ENCODE results near the gene UBE2K. TPM values are rescaled to one million over a fixed set of nuclear protein-coding genes. Genes with fewer than 3 reads are reported as not detected.
"Not testable (repeated sequence)": the region's sequence is repeated elsewhere in the genome, so short reads cannot be mapped to it uniquely, and the experiment has no call there.

The UBE2K gene
- total RNA-seq, 2 donors from 2014 or later, result 99.0 to 99.6 TPM

DNA sequence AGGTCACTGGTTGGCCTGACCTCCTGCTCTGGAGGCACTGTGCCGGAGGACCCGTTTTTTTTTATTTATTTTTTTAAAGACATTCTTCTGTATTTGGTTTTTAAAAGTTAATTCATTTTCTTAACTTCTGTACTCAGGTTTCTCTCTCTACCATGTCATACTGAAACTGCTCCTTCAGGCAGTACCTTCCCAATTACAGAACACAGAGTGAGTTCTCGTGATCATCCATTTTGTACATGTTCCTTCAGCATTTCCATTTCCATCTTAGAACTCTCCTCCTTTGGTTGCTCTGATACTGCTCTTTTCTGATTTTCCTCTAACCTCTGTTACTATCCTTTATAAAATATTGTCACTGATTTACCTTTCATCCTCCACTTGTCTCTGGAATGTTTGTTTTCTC is 17.9 kb downstream of the UBE2K start:
- Histone ChIP-seq H3K27me3 (no peaks in the 10 kb centered on the region), H3K9me3 (no peaks in the 10 kb centered on the region), H3K9ac (ENCODE audit: low read depth in 2 of 2, low read length in 2 of 2) (no peak overlapping the region), H3K4me3 (no peak overlapping the region), H3K36me3 (no peaks in the 10 kb centered on the region), H3K27ac (no peak overlapping the region), H3K4me1 (no peaks in the 10 kb centered on the region)
- TF ChIP-seq, protein P1, sequence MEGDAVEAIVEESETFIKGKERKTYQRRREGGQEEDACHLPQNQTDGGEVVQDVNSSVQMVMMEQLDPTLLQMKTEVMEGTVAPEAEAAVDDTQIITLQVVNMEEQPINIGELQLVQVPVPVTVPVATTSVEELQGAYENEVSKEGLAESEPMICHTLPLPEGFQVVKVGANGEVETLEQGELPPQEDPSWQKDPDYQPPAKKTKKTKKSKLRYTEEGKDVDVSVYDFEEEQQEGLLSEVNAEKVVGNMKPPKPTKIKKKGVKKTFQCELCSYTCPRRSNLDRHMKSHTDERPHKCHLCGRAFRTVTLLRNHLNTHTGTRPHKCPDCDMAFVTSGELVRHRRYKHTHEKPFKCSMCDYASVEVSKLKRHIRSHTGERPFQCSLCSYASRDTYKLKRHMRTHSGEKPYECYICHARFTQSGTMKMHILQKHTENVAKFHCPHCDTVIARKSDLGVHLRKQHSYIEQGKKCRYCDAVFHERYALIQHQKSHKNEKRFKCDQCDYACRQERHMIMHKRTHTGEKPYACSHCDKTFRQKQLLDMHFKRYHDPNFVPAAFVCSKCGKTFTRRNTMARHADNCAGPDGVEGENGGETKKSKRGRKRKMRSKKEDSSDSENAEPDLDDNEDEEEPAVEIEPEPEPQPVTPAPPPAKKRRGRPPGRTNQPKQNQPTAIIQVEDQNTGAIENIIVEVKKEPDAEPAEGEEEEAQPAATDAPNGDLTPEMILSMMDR (IDR thresholded peaks at IDR 0.05), result no peak
- no peak for DNase-seq
- intact Hi-C loops (cut with DNase I), result no loop called here

DNA sequence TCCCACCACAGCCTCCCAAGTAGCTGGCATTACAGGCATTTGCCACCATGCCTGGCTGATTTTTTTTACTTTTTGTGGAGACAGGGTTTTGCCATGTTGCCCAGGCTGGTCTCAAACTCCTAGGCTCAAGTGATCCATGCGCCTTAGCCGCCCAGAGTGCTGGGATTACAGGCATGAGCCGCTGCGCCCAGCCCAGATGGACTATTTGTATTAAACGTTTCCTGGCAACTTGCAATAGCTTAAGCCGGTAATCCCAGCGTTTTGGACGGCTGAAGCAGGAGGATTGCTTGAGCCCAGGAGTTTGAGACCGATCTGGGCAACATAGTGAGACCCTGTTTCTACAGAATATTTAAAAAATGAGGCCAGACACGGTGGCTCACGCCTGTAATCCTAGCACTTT is 18.4 kb downstream of the UBE2K start:
- intact Hi-C loops (cut with DNase I), result no loop called here
- TF ChIP-seq, protein P1 (IDR thresholded peaks at IDR 0.05), result no peak
- no peak overlapping the region for H3K4me3 ChIP-seq
- no peaks in the 10 kb centered on the region for H3K36me3 ChIP-seq
- no peak overlapping the region for H3K27ac ChIP-seq
- H3K9me3 ChIP-seq, result no peaks in the 10 kb centered on the region
- no peaks in the 10 kb centered on the region for H3K4me1 ChIP-seq
- H3K9ac ChIP-seq (ENCODE audit: low read depth in 2 of 2, low read length in 2 of 2), result no peak overlapping the region
- no peaks in the 10 kb centered on the region for H3K27me3 ChIP-seq
- no peak for DNase-seq

DNA sequence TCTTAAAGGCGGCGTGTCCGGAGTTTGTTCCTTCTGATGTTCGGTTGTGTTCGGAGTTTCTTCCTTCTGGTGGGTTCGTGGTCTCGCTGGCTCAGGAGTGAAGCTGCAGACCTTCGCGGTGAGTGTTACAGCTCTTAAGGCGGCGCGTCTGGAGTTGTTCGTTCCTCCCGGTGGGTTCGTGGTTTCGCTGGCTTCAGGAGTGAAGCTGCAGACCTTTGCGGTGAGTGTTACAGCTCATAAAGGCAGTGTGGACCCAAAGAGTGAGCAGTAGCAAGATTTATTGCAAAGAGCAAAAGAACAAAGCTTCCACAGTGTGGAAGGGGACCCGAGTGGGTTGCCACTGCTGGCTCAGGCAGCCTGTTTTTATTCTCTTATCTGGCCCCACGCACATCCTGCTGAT is 19.8 kb downstream of the UBE2K start:
- DNase-seq, result not testable (repeated sequence)

DNA sequence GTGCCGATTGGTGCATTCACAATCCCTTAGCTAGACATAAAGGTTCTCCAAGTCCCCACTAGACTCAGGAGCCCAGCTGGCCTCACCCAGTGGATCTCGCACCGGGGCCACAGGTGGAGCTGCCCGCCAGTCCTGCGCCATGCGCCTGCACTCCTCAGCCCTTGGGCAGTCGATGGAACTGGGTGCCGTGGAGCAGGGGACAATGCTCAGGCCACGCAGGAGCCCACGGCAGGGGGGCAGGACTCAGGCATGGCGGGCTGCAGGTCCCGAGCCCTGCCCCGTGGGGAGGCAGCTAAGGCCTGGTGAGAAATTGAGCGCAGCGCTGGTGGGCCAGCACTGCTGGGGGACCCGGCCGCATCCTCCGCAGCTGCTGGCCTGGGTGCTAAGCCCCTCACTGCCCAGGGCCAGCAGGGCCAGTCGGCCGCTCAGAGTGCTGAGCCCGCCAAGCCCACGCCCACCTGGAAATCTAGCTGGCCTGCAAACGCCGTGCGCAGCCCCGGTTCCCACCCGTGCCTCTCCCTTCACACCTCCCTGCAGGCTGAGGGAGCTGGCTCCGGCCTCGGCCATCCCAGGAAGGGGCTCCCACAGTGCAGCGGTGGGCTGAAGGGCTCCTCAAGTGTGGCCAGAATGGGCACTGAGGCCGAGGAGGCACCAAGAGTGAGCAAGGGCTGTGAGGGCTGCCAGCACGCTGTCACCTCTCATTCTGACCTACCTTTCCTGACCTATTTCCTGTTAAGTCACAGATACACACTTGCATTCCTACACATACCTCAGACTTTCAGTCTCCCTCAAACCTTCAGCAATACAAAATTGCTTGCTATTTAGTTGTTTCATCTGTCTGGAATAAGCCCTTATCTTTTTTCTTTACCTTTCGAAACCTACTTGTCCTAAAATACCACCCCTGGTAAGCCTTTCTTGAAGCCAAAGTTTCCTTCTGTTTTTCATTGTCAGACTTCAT is 20.7 kb downstream of the UBE2K start:
- Histone ChIP-seq H3K27ac (no peak overlapping the region), H3K36me3 (no peaks in the 10 kb centered on the region), H3K27me3 (no peaks in the 10 kb centered on the region), H3K9ac (ENCODE audit: low read depth in 2 of 2, low read length in 2 of 2) (no peak overlapping the region), H3K4me1 (no peaks in the 10 kb centered on the region), H3K9me3 (no peaks in the 10 kb centered on the region), H3K4me3 (no peak overlapping the region)
- no peak for DNase-seq
- TF ChIP-seq, protein P1 (IDR thresholded peaks at IDR 0.05), result no peak
- intact Hi-C loops (cut with DNase I), result no loop called here

More for the DNA sequence above, 19.8 kb downstream of the UBE2K start:
- H3K4me1 ChIP-seq; H3K36me3 ChIP-seq; H3K4me3 ChIP-seq; H3K9ac ChIP-seq (ENCODE audit: low read depth in 2 of 2, low read length in 2 of 2); H3K27ac ChIP-seq; H3K27me3 ChIP-seq; H3K9me3 ChIP-seq; intact Hi-C loops (cut with DNase I): not testable (repeated sequence)

DNA sequence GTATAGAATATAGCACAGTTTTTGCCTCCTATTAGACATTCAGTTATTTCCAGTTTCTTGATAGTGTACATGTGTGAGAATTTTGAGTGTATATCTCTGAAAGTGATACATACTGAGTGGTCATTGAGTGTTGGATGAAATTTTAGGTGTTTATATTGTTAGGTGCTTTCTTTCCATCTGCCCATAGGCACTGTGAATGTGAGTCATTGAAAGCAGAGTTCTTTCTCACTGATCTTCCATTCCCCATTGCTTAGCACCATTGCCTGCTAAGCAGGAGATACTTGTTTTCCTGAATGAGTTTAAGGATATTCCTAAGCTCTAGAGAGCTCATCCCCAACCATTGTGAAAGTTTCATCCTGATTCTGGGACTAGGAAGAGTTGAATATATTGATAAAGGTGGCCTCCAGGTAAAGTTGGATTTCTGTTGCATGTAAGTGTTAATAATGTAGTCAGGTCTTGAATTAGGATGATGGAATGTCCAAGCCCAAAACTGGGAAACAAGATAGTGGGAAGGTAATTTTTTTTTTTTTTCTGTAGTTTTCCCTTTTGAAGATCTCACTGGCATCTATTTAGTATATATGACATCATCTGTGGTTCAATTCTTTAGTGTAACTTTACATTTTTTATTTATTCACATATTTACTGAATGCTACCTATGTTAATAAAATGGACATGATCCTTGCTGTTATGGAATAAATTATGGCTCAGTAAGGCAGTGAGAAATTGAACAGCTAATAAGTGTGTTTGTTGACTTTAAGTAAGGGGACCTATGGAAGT is 22.1 kb downstream of the UBE2K start:
- intact Hi-C loops (cut with DNase I), result no loop called here
- DNase-seq, result no peak
- no peaks in the 10 kb centered on the region for H3K9me3 ChIP-seq
- TF ChIP-seq, protein P1 (IDR thresholded peaks at IDR 0.05), result no peak
- no peaks in the 10 kb centered on the region for H3K27me3 ChIP-seq
- H3K4me1 ChIP-seq, result no peaks in the 10 kb centered on the region
- no peak overlapping the region for H3K4me3 ChIP-seq
- no peaks in the 10 kb centered on the region for H3K36me3 ChIP-seq
- no peak overlapping the region for H3K27ac ChIP-seq
- no peak overlapping the region for H3K9ac ChIP-seq (ENCODE audit: low read depth in 2 of 2, low read length in 2 of 2)

DNA sequence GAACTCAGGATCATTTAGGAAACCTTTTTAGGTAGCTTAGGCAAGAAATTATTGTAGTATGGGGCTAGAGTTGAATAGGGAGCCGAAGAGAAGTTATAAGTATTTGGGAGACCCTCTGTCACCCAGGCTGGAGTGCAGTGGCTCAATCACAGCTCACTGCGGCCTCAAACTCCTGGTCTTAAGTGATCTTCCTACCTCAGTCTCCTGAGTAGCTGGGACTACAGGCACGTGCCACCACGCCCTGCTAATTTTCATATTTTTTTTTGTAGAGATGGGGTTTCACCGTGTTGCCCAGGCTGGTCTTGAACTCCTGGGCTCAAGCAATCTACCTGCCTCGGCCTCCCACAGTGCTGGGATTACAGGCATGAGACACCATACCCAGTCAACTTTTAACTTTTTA is 23.3 kb downstream of the UBE2K start:
- H3K27ac ChIP-seq; H3K36me3 ChIP-seq; H3K9ac ChIP-seq (ENCODE audit: low read depth in 2 of 2, low read length in 2 of 2); H3K27me3 ChIP-seq; H3K9me3 ChIP-seq; DNase-seq; H3K4me3 ChIP-seq; intact Hi-C loops (cut with DNase I); H3K4me1 ChIP-seq: not testable (repeated sequence)
